ENCODE results near the gene MAFG.
A peak's percentile ranks its signal among the peaks of the same experiment; 100 is the strongest.

The MAFG gene

DNA sequence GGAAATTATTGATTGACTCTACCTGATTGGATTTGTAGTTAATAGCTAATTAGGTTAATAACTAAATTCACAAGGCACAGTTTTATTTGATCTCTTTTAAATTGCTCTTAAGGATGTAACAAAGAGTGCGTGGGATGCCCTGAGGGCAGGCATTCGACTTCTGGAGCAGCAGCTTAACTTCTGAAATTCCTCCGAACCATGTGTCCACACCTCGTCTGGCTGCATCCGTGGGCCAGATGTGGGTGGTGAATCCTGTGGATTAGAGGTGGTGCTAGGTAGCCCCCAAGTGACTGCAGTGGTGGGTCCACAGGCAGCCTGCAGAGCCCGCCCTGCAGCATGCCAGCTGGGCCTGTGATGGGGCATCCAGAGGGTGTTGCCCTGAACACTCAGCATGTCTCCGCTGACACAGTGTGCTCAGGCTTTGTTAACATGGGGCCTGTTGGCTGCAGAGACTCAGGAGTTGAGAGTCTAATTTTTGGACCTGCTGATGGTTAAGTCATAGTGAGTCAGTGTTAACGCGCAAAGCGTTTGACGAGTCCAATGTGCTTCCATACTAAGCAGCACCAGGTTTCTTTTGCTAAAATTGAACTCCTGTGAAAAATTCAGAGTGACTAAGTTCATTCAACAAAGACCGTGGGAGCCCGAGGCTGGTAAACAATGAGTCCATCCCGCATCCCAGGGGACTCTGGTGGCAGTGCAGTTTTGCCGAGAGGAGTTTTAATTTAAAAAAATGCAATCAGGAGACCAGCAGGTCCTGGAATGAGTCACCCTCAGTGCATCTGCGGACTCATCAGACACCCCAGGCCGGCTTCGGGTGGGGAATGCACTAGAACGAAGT, 29.3 kb downstream of the MAFG start:
- DNase-seq (ENCODE audit: low spot score), result peak; percentile 88

DNA sequence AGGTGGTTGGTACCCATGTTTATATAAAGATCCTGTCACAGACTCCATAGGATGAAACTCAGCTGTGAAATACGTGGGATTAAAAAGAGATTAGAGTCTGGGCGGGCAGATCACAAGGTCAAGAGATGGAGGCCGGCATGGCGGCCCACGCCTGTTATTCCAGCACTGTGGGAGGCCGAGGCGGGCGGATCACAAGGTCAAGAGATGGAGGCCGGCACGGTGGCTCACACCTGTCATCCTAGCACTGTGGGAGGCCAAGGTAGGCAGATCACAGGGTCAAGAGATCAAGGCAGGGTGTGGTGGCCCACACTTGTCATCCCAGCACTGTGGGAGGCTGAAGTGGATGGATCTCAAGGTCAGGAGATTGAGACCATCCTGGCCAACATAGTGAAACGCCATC, 32.1 kb downstream of the MAFG start:
- no peak for DNase-seq (ENCODE audit: low spot score)

DNA sequence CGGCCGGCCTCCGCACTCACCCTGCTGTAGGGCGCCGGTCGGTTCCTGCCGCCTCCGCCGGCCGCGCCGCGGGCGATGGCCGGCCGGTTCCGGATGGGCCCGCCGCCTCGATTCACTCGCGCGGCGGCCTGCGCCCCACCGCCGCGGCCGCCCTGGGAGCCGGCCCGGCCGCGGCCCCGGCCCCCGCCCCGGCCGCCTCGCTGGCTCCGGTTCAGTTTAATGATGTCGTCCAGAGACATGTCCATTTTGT, 36.3 kb downstream of the MAFG start:
- DNase-seq (ENCODE audit: low spot score), result no peak

DNA sequence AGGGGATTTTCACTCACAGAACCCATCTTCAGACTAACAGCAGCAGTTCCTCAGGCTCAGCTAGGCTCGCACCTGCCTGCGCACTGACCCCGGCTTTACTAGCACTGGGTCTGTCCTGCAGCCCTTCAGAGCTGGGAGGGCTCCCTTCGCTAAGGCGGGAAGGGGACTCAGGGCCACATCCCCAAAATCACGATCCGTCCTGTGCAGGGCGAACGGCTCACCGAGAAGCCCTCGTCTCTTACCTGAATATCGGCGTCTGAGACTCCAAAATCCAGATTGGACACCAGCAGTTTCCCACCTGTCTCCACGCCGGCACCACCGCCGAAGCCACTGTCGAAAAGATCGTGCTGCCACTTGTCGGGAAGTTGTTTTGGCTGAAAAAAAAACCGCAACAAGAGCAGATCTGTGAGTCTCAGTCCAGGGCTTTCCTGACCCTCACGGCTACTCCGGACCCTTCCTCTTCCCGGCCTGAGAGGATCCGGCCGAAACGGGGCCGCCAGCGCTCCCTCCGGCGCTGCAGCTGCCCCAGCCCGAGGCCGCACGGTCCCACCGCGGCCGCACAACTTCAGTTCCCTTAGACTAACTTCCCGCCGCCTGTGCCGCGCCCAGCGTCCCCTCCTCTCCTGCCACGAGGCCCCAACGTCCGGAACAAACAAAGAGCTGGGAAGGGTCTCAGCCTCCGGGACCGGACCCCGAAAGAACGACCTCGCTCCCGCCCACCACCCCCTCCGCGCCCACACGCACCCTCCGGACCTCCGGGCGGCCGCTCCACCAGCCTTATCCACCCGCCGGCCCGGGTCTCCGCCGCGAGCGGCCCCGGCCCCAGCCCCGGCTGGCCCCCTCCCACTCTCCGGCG, 36.9 kb downstream of the MAFG start:
- DNase-seq (ENCODE audit: low spot score), result peak; percentile 10

DNA sequence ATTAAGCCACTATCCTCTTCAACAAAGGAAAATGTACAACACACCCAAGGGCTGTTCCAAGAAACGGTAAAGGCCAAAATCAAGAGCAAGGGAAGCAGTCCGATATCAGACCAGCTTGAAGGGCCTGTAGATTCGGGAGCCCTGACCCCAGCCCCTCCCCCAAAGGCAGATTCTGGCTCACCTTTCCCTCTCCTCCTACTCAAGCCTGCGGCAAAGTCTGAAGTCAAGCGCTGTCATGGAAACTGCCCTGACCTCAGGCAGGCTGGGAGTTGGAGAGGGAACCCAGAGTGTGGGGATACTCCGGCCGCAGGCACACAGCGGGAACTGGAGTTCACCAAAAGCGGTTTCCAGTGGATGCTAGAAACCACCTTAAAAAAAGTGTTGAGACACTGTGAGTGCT, 37.9 kb downstream of the MAFG start:
- no peak for DNase-seq (ENCODE audit: low spot score)

DNA sequence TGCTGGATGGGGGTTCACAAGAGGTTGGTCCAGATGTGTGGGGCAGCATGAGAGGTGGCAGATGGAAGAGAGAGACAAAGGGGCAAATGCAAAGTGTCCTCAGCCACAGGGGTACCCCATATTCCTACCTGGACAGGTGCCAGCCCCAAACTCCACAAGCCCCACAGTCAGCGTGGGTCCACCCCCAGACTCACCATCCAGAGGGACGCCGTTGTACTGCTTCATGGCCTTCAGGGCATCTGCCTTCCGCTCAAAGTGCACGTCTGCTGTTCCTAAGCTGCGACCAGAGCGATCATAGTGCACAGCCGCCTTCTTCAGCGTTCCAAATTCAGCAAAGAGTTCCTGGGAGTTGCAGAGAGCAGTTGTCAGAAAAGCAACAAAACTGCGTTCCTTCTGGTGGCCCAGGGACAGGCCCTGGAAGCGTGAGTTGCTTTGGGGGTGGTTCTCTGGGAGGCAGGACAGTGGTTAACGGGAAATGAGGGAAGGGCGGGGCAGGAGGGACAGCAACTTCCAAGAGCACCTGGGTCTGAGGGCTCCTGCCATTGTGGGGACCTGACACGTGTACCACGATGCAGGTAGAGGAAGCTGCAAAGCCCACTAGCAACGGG, 38.4 kb downstream of the MAFG start:
- DNase-seq (ENCODE audit: low spot score), result no peak

DNA sequence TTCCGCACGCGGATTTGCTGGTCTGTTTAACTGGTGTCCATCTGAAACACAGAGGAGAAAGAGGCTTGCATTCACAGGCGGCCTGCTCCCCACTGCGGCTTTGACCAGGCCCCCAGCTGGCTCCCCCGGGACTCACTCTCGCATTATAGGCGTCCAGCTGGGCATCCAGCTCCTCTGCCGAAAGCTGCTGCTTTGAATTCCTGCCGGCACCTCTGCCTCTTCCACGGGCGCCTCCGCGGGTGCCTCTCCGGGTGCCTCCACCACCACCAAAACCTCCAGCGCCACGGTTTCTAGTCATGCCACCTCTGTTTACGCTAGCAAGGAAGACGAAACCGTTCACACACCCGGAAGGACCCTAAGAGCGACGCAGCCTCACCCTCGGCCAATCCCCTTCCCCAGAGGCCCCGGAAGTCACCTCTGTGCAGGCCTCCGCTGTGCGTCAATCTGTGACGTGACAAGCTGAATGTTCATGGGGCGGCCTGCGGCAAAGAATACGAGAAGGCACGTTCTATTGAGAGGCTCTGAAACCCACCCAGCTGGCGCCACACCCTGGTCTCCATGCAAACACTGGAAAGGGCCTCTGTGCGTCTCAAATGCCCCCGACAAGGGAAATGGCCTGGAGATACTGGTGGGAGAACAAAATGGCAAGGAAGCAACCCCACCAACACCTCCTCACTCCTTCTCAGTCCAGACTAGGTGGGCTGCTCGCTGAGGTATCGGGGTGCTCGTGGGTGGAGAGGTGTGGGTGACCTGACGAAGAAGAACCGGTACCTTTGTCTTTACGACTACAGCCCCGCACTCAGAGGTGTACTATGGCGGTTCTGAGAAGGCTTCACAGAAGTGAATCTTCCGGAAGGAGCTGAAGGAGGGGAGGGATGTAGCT, 39.2 kb downstream of the MAFG start:
- DNase-seq (ENCODE audit: low spot score), result no peak

DNA sequence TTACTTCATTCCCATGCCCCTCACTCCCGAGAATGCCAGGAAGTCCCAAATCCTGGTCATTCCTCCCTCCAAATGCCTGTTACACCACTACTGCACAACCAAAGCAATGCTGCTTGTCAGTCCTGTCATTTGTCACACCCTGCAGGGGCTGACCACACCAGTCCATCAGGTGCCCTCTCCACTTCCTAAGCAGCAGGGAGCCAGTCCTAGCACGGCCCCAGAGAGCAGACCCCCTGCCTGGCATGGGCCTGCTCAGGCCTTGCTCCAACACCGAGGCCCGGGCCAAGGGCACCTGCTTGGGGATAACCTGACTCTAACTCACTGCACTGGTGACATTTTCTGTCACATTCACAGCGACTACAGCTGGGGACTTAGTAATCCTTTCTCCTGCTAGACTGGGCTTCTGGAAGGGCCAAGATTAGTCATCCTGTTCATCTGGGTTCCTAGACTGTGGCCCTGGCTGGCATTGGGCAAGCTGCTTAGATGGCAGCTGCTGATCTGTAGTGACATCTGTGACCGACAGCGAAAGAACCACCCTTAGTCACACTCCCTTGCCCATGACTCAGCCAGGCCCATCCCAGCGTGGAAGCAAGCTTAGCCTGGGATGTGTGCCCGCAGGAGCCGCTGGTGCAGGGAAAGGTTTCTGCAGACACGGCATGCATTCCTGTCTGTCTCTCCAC, 41.5 kb downstream of the MAFG start:
- peak; percentile 63 for DNase-seq (ENCODE audit: low spot score)

DNA sequence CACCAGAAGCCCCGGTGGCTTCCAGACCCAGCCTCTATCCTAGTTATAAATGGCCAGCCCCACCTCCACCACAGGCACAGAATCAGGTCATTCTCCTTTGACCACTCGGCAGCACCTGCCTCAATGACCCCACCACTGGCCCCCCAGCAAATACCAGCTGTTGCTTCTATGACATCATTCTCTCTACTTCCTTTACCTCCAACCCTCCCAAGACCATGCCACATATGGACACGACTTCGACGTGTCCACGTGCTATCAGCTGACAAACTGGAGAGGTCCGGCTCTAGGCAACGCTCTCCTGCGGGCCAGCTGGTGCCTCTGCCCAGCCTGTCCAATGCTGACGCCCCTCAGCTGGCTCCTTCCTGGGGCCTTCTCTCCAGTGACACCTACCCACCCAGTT, 42.1 kb downstream of the MAFG start:
- no peak for DNase-seq (ENCODE audit: low spot score)

DNA sequence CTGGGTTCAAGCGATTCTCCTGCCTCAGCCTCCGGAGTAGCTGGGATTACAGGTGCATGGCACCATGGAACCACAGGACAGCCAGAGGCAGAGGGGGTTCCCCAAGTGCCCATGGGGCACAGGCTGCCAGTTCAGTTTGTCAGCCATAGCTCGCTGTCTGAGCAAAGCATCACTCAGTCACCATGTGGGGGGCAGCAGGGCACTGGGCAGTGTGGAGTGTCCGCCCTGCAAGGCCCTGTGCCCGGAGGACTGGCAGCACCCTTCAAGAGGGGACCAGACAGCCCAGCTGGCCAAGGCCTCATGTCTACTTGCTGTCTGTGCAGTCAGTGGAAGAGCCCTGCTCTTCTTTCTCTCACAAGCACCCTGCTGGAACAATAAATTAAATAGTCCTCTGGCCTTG, 42.6 kb downstream of the MAFG start:
- DNase-seq (ENCODE audit: low spot score), result no peak

DNA sequence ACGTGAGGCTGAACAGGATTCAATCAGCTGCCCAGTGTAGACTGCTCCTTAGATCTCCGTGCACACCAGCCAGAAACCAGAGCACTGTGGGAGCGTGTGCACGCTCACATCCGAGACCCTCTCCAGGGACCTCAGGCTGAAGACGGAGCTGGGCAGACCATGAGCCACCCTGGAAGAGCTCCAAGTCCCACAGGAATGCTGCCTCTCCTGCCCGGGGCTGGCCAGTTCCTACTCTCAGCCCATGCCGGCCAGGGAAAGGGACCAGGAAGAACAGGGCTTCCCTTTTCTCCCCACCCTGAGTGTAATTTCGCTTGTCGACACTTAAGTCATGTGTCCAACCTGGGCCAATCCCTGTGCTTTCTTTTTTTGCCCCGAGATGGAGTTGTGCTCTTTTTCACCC, 43.0 kb downstream of the MAFG start:
- DNase-seq (ENCODE audit: low spot score), result no peak

DNA sequence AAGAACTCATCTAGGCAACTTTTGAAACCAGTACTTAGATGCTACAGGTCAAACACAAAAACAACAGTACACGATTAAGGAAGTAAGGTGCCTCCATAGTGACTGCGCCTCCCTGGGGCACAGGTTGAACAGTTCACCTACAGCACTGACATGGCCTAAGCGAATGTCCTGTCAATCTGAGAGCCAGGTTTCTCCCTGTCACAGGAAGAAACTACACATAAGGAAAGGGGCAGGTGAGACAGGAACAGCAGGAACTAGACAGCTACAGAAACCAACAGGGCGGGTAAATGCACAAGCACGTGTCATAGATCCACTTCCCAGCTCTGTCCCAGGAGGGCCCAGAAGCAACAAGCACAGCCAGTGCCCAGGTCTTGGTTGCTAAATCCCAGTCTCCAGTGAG, 48.4 kb downstream of the MAFG start:
- no peak for DNase-seq (ENCODE audit: low spot score)

DNA sequence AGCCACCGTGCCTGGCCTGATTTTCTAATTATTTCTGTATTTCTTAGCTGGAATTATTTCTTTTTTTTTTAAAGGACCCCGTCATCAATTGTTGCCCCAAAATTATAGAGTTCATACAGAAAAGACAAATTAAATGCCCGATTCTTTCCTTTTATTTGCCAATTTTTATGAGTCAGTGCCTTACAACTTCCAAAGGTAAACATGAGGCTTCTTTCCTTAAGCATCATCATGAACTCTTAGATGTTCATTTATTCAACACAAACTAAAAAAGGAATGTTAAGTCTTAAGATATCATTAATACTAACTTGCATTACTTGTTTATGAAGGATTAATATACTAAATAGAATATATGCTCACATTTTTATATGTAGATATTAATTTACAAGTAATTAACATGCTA, 49.2 kb downstream of the MAFG start:
- DNase-seq (ENCODE audit: low spot score), result no peak

DNA sequence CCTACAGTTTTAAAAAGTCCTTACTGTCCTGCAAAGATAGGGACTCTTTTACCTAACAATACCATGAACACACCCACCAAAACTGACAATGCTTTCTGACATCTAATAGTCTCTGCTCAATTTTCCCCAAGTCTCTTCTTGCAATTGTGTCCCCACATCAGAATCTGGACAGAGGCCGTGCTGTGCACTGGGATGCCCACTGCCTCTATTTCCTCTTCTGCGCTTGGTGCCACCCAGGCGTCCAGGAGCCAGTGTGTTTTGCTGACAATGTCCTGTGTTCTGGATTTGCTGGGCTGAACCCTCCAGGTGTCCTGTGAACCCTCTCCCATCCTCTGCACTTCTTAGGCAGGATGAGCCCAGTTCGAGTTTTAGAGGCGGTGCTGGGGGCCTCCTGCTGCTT, 50.0 kb downstream of the MAFG start:
- no peak for DNase-seq (ENCODE audit: low spot score)

DNA sequence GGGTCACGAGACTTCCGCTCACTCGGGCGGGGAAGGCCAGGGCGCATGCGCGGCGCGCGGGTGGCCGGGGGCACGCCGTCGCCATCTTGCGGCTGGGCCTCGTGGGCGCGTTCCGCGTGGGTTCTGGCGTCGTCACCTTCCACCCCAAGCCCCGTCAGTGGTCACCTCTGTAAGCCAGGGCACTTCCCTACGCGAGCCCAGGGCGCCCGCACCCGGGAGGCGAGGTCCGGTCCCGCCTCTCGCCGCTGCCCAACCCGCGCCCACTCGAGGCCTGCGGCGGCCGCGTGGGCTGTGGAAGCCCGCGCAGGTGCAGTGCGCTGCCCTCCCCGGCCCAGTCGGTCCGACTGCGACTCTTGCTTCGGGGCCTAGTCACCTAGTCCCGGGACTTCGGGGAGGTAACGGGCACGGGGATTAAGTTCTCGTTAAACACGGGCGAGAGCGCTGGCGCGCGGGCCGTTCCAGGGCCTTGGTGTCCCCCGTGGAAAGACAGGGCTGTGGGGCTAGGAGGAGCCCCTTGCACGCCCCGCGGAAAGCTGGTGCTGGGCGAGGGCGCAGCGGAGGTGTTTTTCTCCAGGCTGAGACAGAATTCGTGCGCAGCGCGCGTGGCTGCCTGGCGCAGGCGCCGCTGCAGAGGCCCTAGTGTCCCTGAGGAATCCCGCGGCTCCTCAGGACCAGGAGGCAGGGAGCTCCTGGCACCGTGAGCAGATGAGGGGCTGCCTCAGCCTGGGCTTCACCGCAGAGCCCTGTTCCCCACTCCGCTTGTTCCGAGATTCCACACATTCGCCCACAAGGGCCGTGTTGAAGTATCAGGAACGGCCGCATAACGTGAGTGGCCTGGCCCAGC, 55.9 kb downstream of the MAFG start:
- DNase-seq (ENCODE audit: low spot score), result peak; percentile 99

DNA sequence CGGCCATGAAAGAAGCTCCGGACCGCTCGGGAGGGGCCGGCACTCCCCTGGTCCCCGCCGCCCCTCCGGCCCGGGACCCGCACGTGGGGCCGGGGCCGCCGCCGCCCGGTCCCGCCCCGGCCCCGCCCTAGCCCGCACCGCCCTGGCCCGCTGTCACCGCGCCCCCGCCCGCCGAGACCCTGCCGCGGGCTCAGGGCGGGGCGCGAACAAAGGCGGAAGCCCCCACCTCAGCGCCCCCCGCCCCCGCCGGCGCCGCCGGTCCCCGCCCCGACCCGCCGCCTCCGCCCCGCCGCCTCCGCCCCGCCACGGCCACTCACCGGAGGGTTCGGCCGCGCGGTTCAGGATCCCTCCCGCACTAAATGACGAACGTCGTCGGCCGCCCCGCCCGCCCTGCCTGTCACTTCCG, 56.6 kb downstream of the MAFG start, which contains the start of gene ARHGDIA:
TSS of gene ARHGDIA (minus strand) at position 357 of the 406 bp plus-strand sequence. CDS start 1,407 bp downstream, outside the sequence.
- no peak for DNase-seq (ENCODE audit: low spot score)

DNA sequence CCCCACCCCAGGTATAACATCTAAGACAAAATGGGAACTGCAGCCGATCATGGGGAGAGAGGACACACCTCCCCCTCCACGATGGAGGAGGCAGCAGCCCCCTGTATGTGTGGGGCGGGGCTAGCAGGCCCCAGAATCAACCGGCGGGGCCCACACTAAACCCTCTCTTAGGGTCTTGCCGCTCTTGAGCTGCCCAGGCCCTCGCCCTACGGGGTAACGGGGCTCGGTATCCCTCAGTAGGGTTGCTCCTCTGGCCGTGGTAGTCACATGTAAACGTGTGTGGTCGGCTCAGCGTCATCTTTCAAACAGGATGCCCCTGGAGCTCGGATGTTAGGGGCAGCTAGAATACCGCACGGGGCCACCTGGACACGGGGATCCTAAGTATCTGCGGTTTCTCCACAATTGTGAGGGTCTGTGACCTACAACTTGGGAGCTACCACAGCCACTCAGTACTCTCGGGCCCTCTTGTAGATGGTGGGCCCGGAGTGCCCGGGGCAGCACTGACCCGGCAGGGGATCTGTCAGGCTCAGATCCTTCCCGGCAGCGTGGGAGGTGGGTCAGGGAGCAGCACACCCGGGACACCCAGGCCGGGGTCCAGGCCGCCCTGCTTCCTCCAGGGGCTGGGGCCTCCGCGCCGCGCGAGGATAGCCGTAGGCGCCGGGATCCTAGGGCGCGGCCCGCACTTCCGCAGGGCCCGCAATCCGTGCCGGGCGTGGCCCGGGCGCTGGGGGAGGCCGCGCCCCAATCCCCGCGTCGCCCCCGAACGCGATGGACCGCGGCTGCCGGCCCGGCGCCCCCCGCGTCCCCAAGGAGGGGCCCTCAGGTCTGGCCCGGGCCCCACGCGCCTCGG, 57.2 kb downstream of the MAFG start:
- no peak for DNase-seq (ENCODE audit: low spot score)

DNA sequence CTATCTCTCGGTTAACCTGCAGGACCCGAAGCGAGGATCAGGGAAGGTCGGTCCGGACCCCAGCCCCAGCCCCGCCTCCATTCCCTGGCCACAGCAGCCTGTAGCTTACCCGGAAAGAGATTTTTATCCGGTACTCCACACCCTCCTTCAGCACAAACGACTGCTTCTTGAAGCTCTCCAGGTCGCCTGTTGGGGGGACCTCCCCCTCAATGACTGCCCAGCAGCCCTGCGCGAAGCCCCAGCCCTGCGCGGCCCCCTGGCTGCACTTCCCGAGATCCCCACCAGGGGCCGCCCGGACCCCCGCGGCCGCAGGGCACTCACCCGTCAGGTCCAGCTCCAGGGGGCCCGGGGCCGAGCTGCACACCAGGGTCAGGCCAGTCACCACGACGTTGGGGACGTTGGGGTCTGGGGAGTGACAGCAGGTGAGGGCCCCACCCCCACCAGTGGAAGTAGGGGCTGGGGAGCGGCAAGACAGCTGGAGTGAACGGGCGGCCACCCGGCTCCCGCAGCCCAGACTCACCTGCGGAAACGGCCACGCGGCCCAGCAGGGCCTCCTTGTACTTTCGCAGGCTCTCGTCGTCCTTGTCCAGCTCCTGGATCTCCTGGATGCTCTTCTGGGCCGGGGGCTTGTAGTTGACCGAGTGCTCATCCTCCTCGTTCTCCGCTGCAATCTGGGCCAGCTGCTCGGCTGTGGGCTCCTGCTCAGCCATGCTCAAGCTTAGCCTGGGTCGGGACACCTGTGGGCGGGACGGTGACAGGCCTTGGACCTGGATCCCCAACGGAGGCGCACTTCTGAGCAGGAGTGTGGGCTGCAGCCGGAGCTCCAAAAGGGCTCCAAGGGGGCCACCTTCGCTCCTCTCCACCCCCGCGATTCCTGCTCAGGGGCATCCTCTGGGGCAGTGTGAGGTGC, 58.1 kb downstream of the MAFG start:
- no peak for DNase-seq (ENCODE audit: low spot score)
